Muscle of arm (tissue), 12 donors: Measurements from ENCODE around the gene SP6. TPM values are rescaled to one million over a fixed set of nuclear protein-coding genes. Genes with fewer than 3 reads are reported as not detected.

Experiments
- DNase-seq: peaks from one replicate; pipeline ENCODE4 v3.0.0-alpha.2; 2013
- polyA plus RNA-seq, 12 donors: library from polyadenylated mRNA; unstranded; fragments of 120-200 nt; gene quantifications; one replicate each; pipeline ENCODE4 v1.2.1, GENCODE V29; 2013; ENCODE audit not compliant: insufficient read length in 12 of 12

SP6 gene
- polyA plus RNA-seq, 12 donors: 0.61 to 8.9 (median 1.5) TPM; not detected in 1

DNA sequence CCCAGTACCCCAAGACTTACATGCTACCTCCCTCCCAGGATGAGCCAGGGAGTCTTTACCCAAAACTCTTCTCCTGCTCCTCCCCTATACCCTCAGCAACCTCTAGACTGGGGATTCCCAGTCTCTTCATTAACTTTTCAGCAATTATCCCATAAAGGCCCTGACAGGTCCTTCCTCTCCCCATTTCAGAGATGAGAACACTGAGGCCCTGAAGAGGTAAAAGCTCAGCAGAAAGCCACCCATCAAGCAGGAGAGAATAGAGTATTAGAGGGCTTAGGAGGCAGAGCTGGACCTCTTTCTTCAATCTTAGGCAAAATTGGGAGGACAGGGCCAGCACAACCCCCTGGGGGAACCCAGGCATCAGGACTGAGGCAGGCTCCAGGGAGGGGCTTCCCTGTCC lies 5.9 kb upstream of the SP6 start:
- DNase-seq: no peak

DNA sequence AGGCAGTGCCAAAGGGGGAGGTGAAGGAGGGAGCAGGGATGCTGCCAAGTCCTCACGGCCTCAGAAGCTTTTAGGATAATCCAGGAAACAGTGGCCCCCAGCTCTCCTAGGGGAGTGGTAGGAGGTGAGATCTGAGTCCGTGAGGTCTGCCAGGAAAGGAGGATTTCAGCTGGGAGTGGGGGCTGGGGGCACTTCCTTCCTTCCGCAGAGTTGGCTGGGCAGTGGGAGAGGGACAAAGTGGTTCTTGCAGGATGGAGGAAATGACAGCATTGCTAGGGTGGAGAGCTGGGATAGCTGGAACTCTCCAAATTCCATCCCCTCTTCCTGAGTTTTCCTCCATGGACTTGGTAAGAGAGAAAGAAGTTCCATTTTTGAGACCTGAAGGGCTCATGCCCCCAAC lies 4.8 kb upstream of the SP6 start:
- no peak for DNase-seq

DNA sequence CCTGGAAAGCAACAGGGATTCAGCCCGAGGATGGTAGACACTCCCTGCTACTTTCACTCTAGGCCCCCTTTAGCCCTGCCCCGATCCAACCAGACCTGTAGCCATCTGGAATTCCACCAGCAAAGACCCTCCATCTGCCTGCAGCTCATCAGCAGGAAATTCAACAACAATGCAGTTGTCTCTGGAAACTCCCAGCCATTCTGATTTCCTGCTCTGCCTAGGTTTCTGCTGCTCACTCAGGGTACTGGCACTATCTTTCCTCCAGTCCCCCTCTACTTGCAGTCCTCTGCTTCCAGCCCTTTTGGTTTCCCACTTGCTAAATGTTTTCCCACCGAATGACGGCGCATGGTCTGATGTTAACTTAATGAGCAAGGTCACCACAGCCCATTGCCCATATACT lies 2.7 kb upstream of the SP6 start:
- no peak for DNase-seq

DNA sequence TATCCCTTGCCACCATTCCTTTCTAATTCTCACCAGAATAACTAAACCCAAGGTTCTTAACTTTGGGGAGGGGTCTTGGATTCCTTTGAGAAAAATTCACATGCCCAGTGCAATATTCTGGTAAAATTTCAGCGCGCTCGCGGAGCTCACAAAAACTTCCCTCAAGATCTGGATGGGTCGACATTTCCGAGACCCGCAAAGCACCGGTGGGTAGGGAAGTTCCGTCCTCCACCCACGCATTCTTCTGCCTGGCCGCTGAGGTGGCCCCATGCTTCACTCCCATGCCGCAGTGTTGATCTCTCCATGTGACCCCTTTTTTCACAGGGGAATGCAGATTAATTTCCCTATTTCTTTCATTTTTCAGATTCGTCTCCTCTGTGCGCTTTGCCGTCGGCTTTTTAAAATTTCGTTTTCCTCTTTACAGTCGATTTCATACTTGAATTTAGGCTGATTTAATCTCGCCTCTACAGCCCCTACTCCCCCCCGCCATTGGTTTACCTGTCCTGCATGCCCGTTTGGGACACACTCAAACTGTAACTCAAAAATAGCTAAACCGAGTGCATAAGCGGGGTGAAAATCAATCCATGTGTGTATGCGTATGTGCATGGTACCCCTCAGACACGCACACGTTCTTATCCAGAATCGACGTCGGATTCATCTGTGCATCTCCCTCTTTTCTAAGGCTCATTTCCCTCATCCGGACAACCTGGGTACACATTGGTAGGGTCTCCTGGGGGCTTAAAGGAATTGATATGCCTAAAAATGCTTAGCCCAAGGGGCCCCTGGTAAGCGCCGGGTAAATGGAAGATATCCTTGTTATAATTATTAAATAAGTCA lies 1.4 kb upstream of the SP6 start:
- no peak for DNase-seq

DNA sequence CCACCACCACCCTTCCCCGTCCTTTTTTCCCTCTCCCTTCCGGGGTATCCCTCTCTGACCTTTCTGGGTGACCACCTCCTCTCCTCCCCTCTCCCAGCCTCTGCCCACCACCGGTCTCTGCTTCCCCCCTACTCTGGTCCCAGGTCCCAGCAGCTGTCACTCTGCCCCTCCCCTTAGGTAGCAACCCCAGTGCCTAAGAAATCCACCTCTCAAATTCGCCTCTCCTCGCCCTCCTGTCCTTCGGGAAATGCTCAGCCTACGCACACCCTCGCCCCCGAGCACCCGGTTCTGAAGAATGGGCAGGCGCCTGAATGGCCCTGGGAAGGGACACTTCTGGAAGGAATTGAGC lies 775 bp upstream of the SP6 start:
- DNase-seq: no peak

DNA sequence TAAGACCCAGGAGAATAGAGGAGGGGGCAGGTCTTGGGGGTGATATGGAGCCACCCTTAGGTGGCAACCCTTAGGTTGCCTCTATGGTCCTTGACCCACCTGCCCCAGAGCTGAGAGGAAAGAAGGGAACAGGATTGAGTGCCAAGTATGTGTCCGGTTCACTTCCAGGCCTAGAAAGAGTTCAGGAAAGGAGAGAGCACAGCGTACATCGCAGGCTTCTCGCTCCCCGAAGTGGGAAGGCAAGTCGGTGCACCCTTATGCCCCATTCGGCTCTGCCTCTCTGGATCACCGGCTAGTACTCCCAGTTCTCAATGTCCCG lies 631 bp downstream of the SP6 start:
- DNase-seq: no peak

DNA sequence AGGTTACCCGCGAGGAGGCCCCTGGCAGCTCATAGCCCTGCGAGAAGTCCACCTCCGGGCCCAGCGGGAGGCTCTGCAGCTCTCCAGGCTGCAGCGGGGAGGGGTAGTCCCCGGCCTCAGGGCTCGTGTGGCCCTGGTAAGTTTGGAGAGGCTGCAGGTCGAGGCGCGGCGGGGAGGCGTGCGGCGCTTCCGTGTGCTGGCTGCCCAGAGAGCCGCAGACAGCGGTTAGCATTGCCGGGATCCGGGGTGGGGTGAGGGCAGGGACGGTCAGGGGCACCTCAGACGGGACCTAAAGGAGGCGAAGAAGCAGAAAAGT lies 2.8 kb downstream of the SP6 start:
- no peak for DNase-seq

DNA sequence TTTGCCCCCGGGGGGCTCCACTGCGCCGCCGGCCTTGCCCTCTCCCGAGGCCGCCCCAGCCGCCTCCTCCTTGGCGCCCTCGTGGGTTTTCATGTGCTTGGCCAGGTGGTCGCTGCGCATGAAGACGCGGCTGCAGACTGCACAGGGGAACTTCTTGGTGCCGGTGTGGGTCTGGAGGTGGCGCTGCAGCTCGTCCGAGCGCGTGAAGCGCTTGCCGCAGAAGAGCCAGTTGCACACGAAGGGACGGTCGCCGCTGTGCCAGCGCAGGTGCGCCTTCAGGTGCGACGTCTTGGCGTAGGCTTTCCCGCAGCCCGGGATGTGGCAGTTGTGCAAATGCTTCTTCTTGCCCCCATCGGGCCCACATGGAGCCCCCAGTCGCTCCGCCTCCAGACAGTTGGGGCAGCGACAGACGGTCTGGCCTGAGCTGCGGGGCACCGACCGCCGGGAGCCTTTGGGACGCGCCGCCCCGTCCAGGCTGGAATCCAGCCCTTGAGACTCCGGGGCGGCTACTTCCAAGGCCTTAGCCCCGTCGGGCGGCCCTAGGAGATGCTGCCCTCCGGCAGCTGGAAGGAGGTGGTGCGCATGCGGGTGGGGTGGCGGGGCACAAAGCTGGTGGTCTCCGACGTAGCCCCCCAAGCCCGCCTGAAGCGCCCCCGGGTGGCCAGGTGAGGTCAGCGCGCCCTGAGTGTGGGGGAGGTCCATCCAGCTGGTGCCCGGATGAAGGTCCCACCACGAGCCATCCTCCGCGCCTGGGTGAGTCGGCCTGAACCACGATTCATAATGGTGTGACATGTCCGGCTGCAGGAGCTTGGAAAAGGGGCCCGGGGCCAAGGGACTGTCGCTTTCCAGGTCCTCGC lies 3.4 kb downstream of the SP6 start:
- DNase-seq: no peak

DNA sequence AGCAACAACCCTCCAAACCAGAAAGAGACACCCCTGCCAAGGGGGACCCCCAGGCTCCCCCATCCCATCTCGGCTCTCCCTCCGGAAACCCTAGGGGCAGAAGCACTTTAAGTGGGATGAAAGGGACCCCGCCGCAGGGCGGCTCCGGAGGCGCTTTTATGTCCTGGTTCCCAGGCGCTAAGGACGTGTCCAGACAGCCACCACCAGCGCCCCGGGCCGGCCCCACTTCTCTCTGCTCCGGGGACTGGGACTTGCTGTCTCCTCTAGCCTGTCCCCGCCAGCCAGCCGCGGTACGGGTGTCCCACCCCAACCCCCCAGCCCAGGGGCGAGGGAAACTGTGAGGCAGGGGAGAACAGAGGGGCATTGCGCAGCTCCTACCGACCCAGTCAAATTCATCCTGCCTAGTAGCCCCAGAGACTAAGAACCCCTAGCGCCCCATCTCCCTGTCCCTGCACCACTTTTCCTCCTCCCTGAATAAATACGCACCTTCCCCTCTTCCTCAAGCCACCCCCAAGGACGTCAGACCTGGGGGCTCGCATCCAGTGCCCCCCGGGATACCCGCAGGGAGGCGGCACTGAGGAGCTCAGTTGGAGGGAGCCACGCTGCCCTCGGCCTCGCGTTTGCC lies 4.1 kb downstream of the SP6 start:
- DNase-seq: no peak

DNA sequence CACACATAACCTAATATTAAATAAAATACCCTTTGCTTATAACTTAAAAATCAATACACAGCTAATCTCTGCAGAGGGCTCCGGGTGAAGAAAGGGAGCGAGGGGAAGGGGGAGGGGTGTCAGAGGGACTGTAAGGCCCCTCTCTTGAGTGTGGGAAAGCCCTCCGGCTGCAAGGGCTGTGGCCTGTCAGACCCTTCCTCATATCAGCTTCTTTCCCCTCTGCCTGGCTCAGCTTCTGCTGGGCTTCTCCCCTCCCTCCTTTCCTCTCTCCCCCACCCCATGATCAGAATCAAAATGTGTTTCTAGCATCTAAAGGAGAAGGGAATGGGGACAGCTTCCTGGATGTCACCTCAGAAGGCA lies 5.3 kb downstream of the SP6 start:
- DNase-seq: no peak

DNA sequence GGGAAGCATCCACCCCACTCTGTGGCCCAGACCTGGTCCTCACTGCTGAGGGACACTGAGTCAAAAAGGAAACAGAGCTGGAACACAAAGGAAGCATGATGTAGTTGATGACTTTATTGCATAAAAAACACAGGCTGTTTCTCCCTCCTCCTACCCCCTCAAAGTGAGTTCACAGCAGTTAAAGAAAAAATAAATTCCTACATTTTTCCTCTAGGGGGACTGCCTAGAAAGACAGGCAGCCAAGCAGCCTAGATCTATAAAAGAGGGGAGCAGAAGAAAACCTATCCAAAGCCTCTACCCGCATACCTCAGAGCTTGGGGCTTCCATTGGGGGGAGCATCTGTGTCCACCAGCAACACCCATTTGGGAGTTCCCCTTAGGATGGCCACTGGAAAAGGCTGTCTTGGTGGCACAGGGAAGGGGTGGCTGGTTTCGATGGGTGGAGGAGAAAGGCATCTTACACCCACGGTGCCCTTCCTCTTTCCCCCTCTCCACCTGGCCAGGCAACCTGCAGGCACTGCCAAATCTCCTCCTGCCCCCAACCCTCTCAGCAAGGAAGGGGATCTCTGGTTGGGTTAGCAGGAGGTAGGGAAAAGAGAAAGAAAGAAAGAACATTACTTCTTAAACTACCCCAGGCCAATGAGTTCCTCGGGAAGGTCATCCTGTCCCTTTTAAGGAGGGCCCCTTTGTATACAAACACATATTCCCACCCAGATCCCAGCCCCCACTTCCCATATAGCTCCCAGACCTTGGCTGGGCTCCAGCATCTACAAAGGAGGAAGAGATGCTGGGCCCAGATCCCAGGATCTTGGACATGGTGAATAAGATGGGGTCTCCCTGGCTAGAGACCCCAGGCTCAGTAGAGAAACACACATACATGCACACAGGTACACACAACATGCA lies 5.9 kb downstream of the SP6 start:
- DNase-seq: no peak

DNA sequence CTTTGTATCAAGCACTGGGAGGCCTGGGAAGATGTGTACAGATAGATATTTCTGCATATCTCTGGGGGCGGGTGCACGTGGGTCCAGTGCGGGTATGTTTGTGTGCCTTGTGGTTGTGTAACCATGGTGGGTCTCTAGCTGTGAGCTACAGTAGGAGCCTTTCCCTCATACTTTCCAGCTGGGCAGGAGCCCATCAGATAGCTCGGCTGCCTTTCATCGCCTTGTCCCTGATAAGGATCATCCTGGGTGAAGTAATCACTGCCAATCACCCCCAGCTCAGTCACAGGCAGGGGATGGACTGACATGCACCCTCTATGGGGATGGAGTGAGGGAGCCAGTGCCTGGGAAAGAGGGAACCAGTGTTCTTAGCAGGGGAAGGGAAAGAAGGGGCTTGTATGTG lies 6.7 kb downstream of the SP6 start:
- DNase-seq: no peak

DNA sequence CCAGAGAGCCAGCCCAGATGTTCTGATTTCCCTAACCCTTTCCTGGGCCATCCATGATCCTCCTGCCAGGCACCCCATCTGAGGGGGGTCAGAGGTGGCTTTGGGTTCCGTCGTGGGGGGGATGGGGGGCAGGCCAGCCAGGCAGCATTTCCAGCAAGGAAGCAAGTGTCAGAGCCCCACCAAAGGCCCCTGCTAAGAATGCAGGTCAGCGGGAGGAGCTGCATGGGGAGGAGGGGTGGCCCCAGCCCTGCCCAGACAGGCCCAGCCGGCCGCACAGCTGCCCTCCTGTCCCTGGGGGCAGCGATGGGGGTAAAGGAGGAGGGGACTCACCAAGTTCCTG lies 7.6 kb downstream of the SP6 start:
- DNase-seq: no peak

DNA sequence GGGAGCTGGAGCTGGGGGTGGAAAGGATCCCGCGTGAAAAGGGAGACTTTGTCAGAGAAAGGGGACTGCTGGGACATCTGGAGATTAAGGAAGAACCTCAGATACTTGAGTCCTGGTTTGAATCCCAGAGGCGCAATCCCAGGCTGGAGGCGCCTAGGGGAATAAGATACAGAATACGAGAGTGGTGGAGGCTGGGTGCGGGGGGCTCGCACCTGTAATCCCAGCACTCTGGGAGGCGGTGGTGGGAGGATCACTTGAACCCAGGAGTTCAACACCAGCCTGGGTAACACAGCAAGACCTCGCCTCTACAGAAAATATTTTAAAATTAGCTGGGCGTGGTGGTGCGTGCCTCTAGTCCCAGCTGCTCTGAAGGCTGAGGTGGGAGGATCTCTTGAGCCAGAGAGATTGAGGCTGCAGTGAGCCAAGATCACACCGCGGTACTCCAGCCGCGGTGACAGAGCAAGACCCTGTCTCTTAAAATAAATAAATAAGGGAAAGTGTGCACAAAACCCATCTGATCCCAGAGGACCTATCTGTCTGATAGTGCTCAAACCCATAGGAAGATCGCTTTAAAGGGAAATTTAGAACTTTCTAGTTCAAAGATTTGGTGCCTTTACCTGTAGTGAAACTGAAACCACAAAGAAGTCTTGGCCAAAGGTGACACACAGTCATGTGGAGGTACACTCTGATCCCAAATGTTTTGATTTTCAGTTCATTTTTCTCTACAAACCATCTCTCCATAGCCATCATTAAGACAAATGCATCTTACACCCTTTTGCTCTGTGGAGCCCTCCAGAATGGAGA lies 9.3 kb downstream of the SP6 start:
- DNase-seq: no peak

DNA sequence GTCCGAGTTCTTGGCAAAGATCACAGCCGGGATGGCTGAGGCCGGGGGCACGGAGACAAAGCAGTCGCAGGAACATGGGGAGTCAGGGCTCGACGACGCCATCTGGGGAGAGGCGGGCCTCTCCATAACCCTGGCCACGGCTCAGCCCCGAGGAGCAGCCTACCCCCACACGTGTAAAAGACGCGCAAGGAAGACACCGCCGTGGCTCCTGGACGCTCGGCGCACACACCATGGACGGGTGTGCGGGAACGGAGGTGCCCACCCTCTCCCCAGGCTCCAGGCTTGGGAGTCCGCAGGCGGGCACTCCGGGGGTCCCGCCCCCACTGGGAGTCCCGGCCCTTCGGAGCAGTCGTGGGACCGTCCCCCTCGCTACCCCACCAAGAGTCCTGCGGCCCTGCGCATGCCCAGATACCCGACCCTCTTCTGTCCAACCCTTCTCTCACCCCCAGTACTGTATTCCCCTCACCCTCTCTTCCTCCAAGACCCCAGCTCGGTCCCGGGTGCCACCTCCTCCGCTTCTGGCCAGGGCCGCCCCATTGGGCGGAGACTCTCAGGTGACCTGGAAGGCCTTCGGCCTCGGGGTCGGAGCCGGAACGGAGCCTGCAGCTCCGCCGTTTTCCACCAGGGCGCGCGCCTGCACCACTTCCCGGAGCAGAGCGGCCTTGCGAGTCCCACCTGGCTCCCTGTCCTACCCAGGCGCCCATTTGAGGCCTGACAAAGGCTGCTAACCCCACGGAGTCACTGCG lies 10.0 kb downstream of the SP6 start, which contains the start of gene SCRN2:
Gene SCRN2 (minus strand): TSS at position 532 of the 746 bp plus-strand sequence. CDS start 430 bp downstream, at position 102.
- peak; percentile 92 for DNase-seq

DNA sequence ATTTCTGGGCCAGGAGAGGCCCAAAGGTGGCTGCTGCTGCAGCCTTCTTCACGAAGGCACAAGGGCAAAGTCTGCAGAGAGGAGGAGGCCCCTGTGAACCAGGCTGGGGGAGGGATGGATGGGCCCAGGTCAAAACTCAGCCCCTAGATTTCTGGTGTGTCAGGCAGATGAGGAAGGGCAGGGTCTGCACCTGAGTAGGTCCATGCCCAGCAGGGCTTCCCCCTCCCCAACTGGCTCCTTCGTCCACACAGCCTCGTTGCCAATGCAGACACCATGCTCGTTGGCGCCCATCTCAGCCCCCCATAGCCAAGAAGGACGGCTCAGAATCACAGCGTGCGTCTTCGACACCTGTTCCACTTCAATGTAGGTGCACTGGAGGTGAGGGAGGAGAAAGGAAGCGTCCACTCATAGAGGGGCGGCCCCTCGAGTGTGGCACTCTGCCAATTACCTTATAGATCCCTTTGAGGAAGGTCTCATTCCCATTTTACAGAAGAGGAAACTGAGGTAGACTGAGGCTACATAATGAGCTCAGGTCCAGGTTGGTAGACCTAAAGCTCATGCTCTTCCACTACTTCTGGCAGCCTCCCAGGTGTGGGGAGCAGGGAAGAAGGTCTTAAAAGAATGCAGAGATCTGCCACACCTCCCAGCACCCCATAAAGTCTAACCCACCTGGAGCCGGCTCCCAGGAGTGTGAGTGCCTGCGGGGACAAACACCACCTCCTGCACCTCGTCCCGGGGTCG lies 10.8 kb downstream of the SP6 start:
- no peak for DNase-seq

DNA sequence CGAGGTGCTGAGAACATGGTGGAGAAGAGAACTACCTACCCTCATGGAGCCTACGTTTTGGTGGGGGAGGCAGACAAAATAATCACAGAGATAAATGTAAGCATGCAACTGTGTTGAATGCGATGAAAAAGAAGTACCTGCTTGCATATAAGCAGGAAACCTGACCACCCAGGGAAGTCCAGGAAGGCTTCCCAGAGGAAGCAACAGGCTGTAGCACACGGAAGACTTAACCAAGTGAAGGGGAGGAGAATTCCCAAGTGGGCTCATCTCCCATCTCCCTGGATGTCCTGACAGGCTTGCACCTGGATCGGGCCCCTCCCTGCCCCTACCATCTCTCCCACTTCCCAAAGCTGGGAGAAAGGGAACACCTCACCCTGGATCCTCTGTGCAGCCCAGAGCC lies 11.9 kb downstream of the SP6 start:
- DNase-seq: no peak

DNA sequence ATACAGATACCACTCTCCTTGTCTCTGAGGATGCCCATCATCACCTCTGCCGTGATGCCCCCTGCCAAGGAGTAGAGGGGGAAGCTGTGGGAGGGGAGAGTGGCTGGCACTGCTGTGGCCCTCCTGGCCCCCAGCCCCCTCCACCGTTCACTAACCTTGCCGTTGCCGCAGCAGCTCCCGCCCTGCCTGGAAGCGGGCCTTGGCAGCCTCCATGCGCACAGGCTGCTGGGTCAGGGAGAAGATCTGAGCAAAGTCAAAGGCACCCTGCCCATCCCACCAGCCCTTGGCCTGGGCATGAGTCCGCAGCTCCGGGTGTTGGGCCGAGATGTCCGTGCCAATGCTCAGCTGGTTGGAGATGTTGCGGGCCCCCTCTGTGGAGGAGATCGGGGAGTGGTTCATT lies 12.3 kb downstream of the SP6 start:
- no peak for DNase-seq

DNA sequence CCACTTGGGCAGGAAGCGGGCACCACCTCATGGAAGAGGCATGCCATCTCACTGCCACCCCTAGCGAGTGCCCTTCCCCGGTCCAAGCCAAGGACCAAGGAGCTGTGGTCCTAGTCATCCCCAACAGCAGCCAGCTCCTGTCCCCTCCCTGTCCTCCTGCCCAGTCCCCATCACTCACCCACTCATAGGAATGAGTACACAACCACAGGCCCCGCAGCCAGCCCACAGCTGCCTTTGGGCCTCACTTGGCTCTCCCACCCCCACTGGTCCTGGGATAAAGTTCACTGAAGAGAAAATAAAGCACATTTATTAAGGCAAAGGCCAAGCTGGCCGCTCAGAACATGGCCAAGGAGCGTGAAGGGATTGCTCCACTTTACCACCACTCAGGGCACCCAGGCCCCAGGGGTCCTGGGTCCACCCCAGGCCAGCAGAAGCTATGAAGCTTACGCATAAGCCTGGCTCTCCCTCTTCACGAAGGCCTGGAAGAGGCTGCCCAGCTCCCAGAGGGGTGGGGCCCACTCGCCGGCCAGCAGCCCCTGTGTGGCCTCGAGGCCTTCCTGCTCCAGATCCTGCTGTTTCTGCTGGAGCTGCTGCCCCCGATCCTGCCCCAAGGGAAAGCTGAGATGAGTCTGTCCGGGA lies 13.4 kb downstream of the SP6 start:
- DNase-seq: no peak
